Lower leg skin (tissue), 3 donors: ENCODE measurements around the gene SKA2.

Experiments
- CTCF ChIP-seq, 3 donors: fragments of 450-650 bp; IDR thresholded peaks; one replicate each; pipeline ENCODE4 v1.5.1; 2016; ENCODE audit warnings: antibody characterized with exemption in 3 of 3, mild to moderate bottlenecking in 3 of 3, moderate library complexity in 2 of 3
- POLR2A ChIP-seq, 2 donors: fragments of 450-650 bp; IDR thresholded peaks; one replicate each; pipeline ENCODE4 v1.6.1; 2016 to 2017; ENCODE audit warnings: antibody characterized with exemption in 2 of 2, mild to moderate bottlenecking in 1 of 2, moderate library complexity in 1 of 2

- TF ChIP-seq CTCF (IDR thresholded peaks at IDR 0.05) (no peak), POLR2A (IDR thresholded peaks at IDR 0.05) (no peak)
Observed at GRCh38 chr17:59193336-59193862, 38.4 kb upstream of the SKA2 start.
